HG03196 (cell line): ENCODE data around the gene PTPRG.

Experiments
- ATAC-seq: cut with Tn5 transposase; IDR thresholded peaks from one replicate; pipeline ENCODE4 v1.9.1; 2021; ENCODE audit not compliant: unreplicated experiment

The PTPRG gene

GRCh38 chr3:61583890-61584875, 22.8 kb downstream of the PTPRG start:
- no peak for ATAC-seq

- no peak for ATAC-seq
Observed at GRCh38 chr3:61589856-61590255, 28.5 kb downstream of the PTPRG start.

- no peak for ATAC-seq
Observed at GRCh38 chr3:61591300-61591699, 29.9 kb downstream of the PTPRG start.

GRCh38 chr3:61593446-61594029, 32.2 kb downstream of the PTPRG start:
- ATAC-seq = no peak

- no peak for ATAC-seq
Observed at GRCh38 chr3:61594144-61594963, 33.0 kb downstream of the PTPRG start.

- ATAC-seq = no peak
Observed at GRCh38 chr3:61594964-61595285, 33.6 kb downstream of the PTPRG start.

GRCh38 chr3:61595288-61595687, 33.9 kb downstream of the PTPRG start:
- ATAC-seq = no peak

- no peak for ATAC-seq
Observed at GRCh38 chr3:61595826-61596225, 34.5 kb downstream of the PTPRG start.

GRCh38 chr3:61597906-61598305, 36.5 kb downstream of the PTPRG start:
- no peak for ATAC-seq

GRCh38 chr3:61600195-61600594, 38.8 kb downstream of the PTPRG start:
- ATAC-seq = no peak

- ATAC-seq = no peak
Observed at GRCh38 chr3:61601831-61602230, 40.5 kb downstream of the PTPRG start.

GRCh38 chr3:61602466-61602865, 41.1 kb downstream of the PTPRG start:
- no peak for ATAC-seq

- no peak for ATAC-seq
Observed at GRCh38 chr3:61605589-61606175, 44.3 kb downstream of the PTPRG start.

- no peak for ATAC-seq
Observed at GRCh38 chr3:61606196-61606595, 44.8 kb downstream of the PTPRG start.

- no peak for ATAC-seq
Observed at GRCh38 chr3:61608072-61608471, 46.7 kb downstream of the PTPRG start.

- no peak for ATAC-seq
Observed at GRCh38 chr3:61608711-61609110, 47.3 kb downstream of the PTPRG start.

GRCh38 chr3:61610316-61610715, 48.9 kb downstream of the PTPRG start:
- ATAC-seq = no peak

GRCh38 chr3:61612211-61613194, 51.1 kb downstream of the PTPRG start:
- ATAC-seq = no peak

- no peak for ATAC-seq
Observed at GRCh38 chr3:61613666-61614065, 52.3 kb downstream of the PTPRG start.

- ATAC-seq = no peak
Observed at GRCh38 chr3:61615643-61616042, 54.3 kb downstream of the PTPRG start.
